ENCODE data around the gene PLXND1.

Gene PLXND1

GRCh38 chr3:129512595-129512994, 93.9 kb downstream of the PLXND1 start:
- no peak for TF ChIP-seq CTCF (IDR thresholded peaks at IDR 0.05; ENCODE audit: low read depth, low read length)
- H3K4me3 ChIP-seq (replicated peaks in 1 of 2; ENCODE audit: low read depth in 2 of 2, low read length in 2 of 2): no peak overlapping the region
- DNase-seq (ENCODE audit: low read depth in 2 of 2): no peak

DNA sequence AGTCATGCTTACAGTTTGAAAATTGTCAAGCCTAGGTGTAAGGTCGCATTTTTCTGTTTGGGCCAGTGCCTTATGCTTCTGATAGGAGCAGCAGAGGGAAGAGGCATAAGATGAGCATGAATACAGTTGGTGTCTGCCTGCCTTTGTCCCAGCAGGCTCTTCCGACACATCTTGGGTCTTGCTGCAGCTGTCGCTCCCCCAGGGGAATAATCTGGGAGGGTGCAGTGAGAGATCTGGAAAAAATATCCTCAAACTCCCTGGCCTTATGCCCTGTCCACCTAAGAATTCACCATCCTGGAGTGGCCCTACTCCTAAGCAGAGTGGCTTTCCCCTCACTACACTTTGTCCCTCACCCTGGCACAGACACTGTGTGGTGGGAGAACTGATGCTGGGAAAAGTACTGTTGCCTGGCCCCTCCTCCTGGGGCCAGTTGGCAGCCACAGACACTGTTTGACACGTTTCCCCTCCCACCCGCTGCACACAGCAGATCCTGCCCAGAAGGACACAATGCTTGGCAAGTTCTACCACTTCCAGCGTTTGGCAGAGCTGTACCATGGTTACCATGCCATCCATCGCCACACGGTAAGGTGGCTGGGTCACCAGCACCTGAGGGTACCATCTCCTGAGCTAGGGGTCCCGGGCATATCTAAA, 99.2 kb downstream of the PLXND1 start:
- TF ChIP-seq CTCF (IDR thresholded peaks at IDR 0.05; ENCODE audit: low read depth, low read length): no peak

GRCh38 chr3:129506231-129506742, 100.2 kb downstream of the PLXND1 start:
- no peak for DNase-seq (ENCODE audit: low read depth in 2 of 2)
- H3K4me3 ChIP-seq (replicated peaks in 1 of 2; ENCODE audit: low read depth in 2 of 2, low read length in 2 of 2): no peak overlapping the region
- no peak for TF ChIP-seq CTCF (IDR thresholded peaks at IDR 0.05; ENCODE audit: low read depth, low read length)

More for the DNA sequence above, 99.2 kb downstream of the PLXND1 start:
- H3K4me3 ChIP-seq (replicated peaks in 1 of 2; ENCODE audit: low read depth in 2 of 2, low read length in 2 of 2): no peak overlapping the region
- DNase-seq (ENCODE audit: low read depth in 2 of 2): peak in 1 of 2 donors; percentile 23

DNA sequence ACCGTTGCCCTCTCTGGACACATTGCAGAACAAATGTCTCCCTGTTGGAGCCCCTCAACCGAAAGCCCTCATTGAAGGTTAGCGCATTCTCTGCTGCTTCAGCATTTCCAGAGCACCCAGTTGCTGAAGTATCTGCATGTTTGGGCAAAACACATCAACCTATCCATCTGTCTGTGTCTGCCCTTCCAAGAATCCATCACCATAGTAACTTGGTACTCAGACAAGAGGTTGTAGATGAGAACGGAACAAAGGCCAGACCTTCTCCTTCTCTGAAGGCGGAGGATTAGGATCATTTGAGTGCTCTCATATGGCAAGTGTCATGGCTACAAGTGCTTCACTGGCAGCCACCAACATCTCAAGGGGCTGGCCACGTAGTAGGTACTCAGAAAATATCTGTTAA, 101.1 kb downstream of the PLXND1 start:
- H3K4me3 ChIP-seq (replicated peaks in 1 of 2; ENCODE audit: low read depth in 2 of 2, low read length in 2 of 2): no peak overlapping the region
- no peak for DNase-seq (ENCODE audit: low read depth in 2 of 2)
- TF ChIP-seq CTCF (IDR thresholded peaks at IDR 0.05; ENCODE audit: low read depth, low read length): no peak
